GM19351 (cell line): ENCODE data around the gene DHRS9.

Experiments
- ATAC-seq: cut with Tn5 transposase; IDR thresholded peaks from one replicate; pipeline ENCODE4 v1.9.1; 2021; ENCODE audit warnings: mild to moderate bottlenecking, moderate library complexity; ENCODE audit not compliant: unreplicated experiment

DHRS9 gene

GRCh38 chr2:169065422-169065821, 3.9 kb upstream of the DHRS9 start:
- ATAC-seq: no peak

DNA sequence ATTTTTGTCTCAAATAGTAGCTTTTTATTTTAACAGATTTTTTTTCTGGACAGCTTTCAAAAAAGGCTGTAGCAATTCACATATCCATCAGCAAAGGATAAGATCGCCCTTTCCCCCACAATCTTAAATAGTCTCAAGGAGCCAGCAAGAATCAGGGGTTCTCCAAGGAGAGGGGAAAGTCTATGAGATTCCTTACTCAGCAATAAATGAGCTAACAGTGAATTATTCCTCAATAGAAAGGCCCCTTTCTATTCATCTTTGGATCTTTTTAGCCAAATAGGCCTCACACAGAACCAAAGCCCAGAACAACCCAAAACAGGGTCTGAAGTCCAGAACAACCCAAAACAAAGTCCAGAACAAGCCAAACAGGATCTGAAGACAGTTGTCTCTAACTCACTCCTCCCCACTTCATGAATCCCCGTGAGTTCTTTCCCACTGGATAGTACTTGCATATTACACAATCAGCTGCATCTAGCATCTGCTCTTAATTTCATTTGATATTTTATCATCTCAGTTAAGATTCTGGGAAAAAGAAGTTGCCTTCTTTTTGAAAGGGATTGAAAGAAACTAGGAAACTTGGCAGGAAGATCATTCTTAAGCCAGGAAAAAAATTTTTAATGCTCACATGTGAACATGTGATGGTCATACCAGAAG, 3.4 kb upstream of the DHRS9 start:
- no peak for ATAC-seq

GRCh38 chr2:169066897-169067296, 2.5 kb upstream of the DHRS9 start:
- no peak for ATAC-seq

DNA sequence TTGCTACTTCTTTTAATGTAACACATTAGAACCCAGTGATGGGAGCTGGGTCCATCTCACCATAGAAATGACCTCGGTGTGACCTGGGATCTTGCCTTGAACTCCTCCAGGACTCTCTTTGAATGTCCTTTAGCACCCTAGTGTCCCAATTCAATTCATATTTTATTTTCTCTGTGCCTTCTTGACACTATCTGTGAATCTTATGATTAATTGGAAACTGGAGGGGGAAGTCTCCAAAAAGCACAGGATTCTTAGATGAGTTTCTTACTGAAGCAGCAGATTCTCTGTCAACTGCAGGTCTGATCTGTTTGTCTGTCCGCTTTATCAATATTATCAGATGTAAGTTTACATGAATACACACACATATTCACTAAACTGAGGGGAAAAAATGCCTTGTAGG, 470 bp downstream of the DHRS9 start:
- ATAC-seq: no peak

DNA sequence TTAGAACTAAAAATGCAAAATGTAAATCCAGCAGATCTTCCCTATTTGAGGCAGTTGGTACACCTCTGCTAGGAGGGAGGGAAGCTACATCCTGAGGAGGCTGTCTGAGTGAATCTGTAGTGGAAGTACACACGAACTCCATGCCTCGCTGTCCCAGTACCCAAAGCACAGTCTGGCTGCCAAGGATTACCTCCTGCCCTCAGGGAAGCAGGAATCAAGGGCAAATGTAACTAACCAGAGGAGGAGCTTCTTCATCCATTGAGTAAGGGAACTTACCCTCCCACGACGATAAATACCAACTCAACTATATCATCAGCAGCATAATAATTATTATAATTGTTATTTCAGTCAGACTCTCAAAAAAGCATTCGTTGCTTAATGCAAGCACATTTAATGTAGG, 2.1 kb downstream of the DHRS9 start:
- ATAC-seq: no peak

DNA sequence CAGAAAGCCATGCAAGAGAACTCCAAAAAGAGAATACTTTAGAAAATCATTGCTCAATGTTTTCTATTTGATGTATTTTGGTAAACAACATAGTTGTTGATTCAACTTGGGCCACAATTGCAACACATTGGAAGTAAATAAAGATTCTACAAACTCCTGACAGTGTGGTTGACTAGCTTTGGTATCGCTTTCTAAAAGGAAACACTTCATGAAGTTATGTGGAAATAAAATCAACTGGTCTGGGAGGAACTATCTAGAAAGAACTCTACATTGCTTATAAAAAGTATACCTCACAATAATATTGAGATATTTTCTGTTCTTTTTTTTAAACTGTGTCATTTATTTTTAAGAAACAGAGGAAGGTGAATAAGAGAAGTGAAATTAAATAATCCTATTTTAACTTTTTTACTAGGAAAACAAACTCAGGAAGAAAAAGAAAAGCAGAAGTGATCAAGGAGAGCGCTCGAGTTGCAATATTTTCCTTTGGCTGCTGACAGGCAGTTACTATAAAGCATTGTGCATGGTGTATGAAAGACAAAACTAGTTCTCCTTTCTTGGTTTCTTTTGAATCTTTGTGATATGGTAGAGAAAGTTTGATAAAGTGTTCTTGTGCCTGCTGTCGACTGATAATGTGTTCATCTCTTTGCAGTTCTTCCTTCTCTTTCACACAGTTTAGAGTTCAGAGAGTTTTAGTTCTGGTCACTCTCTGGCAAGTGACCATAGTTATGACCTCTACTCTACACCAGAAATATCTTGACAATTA, 3.0 kb downstream of the DHRS9 start:
- ATAC-seq: peak; percentile 57

- no peak for ATAC-seq
Measured at GRCh38 chr2:169073211-169073962, 4.0 kb downstream of the DHRS9 start.

DNA sequence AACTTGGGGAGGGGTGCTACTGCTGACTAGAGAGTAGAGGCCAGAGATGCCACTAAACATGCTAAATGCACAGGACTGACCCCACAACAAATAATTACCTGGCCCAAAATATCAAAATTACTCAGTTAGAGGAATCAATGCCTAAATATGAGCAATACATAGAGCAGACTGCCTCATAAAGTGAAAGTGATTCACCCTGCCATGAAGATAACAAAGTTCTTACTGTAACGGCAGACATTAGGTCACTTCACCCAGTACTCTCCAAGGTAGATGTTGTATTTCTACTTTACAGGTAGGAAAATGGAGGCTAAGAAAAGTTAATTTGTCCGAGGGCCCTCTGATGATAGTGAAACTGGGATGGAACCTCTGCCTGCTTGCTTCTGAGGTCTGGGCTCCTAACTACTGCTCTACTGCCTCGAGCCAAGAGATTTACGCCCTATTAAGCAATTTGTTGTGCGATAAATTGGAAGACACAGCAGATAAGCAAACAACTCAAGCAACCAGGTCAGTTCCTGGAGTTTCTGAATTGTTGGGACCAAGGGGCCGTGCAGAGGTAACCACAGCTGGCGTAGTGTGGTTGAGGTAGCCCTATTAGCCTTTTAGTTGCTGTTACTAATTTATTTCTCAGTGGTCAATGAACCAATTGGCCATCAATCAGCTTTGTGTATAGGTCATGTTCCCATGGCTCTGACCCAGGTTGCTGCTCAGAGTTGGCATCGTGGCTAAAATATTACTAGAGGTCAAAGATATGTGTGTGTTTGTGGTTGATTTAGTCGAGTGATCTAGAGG, 4.8 kb downstream of the DHRS9 start:
- no peak for ATAC-seq

DNA sequence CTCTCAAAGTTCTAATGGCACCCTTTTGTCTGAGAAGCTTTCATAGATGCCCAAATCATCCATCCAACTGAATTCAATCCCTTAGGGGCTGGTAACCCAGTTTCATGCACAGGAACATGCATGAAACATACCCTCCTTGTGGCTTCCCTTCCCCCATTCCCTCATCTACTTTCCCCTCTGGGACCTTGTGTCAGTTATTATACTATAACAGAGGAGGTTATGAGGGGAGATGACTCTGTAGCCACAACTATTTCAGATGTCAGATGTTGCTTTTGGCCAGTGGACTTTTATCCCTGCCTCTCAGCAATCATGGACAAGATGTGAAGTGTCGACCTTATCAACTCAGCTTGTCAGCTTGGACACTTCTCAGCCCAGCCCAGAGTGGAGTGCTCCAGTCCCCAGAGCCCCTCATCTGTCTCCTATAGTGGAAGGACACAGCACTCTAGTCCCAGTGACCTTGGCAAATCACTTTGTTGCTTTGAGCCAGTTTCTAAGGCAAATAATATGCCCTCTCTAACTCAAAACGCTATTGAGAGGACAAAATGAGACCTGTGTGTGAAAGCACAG, 8.4 kb downstream of the DHRS9 start:
- ATAC-seq: no peak

DNA sequence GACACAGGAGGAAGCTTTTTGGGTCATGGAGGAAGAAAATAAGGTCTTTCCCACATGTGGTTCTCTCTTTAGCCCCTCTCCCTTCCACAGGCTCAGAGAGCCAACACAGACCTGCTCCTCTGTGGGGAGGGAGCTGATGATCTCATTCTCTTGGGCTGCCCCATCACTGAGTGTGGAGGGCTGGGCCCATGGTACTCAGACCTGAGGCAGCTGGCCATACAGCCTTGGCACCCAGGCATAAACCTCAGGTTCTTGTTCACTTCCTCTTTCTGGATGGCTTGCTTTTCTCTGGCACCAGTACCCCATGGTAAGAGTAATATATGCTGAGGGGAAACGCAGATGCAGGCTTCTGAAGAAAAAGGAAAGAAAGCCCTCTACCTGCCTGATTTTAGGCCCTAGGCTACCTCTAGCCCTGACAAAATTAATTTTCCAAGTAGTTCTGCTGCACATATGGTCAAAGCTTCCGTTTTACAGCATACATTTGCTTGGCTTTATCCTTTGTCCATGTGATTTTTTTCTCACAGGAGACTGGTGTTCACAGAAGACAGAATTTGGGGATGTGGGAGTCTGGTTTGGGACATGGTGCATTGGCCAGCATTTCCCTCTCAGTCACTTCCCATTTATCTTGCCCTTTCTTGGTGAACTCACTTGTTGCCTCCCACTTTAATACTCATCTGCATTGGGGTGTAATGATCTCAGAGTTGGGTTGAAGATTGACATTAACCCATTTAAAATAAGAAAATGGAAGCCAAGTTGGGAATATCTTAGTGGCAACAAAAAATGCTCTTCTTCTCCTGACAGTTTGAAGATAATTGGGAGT, 11.1 kb downstream of the DHRS9 start:
- peak; percentile 69 for ATAC-seq

DNA sequence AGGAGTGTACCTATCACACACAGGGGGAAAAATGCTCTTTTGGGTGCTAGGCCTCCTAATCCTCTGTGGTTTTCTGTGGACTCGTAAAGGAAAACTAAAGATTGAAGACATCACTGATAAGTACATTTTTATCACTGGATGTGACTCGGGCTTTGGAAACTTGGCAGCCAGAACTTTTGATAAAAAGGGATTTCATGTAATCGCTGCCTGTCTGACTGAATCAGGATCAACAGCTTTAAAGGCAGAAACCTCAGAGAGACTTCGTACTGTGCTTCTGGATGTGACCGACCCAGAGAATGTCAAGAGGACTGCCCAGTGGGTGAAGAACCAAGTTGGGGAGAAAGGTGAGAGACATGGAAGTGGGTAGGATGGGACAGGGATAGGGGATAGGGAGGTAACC, 12.2 kb downstream of the DHRS9 start:
- ATAC-seq: no peak

DNA sequence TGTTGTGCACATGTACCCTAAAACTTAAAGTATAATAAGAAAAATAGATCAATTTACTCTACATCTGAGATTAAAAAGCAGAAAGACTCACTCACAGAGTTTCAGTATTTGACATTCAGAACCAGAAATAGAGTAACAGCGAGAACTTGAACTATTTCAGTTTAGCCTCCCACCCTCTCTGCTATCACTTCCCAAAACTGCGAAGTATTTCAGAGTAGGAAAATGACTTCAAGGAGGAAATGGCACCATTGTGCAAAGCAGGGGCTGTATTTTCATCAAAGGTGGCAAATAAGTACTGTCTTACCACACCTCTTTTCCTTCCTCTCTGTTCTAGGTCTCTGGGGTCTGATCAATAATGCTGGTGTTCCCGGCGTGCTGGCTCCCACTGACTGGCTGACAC, 13.6 kb downstream of the DHRS9 start:
- peak; percentile 70 for ATAC-seq

DNA sequence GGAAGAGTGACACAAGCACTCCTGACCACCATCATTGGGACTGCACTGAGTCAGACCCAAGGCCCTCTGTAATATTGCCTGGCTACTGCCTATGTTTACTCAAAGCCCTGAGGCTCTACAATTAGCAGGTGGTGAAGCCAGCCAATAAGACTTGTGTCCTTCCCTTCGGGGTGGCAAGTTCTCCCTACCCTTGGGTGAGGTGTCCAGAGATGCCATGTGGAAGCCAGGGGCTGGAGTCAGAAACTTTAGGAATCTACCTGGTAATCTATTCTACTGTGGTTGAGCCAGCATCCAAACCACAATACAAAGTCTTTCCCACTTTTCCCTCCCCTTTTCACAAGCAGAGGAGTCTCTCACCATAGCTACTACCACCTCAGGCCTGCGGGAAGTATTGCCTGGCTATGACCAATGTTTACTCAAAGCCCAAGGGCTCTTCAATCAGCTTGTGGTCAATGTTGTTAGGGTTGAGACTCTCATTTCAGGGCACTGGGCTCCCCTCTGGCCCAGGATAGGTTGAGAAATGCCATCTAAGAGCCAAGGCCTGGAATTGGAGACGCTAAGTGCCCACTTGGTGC, 17.6 kb downstream of the DHRS9 start:
- no peak for ATAC-seq

- no peak for ATAC-seq
Measured at GRCh38 chr2:169087757-169088379, 18.5 kb downstream of the DHRS9 start.

DNA sequence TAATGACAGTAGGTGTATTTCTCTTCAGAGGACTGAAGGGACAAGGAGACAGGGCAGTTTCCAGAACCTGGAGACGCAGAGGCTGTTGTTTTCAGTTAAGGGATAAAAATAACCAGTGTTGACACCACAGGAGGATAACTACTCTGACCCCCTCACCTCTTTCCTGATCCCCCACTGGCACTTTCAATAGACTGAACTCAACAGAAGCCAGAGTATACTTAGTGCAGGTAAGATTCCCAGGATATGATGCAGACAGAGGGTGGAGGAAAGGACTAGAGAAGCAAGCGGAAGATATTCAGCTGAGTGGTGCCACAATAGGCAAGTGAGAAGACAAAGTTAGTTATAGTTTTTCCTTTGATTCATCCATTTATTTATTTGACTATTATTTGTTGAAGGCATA, 19.8 kb downstream of the DHRS9 start:
- ATAC-seq: no peak

- ATAC-seq: no peak
Measured at GRCh38 chr2:169090133-169090820, 20.9 kb downstream of the DHRS9 start.

DNA sequence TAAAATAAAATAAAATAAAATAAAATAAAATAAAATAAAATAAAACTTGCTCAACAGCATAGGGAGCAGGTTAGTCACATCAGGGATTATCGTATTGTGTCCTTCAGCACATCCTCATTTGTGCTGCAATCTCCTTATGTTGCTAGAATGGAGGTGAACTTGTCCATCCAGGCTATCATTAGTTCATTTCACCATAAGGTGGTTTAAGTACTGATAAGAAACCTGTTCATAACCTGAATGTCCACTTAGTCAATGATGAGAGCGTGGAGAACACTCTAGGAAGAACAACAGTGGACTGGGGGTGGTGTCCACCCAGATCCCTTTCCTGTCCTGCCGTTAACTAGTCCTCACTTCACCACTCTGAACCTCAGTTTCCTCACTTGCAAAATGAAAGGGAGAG, 21.9 kb downstream of the DHRS9 start:
- no peak for ATAC-seq

DNA sequence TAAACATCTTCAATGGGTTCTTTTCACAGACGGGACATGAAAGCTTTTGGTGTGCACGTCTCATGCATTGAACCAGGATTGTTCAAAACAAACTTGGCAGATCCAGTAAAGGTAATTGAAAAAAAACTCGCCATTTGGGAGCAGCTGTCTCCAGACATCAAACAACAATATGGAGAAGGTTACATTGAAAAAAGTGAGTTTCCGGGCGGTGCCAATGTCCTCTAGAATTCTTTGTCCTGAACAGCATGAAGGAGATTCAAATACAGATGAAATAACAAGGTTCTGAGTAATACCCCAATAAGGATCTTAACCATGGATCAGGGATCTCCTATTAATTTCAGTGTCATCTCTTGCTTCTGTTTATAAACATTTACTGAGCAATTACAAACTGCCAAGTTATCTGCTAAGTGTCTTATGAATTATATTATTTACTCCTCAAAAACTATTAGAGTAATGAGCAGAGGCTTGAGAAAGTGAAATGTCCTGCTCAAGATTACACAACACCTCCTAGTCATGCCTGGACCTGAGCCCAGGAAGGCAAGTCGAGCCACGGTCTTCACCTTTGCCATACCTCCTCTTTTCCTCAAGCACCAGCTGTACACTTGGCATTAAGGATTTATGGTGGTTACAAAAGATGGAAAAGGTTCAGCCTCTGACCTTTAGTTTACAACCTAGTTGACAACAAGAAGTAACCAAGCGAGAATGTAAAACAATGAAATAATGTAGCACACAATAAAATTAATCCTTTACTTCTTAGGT, 22.6 kb downstream of the DHRS9 start:
- ATAC-seq: no peak
